ENCODE results near the gene SH3PXD2B. TPM values are rescaled to one million over a fixed set of nuclear protein-coding genes. Genes with fewer than 3 reads are reported as not detected.
"Not testable (repeated sequence)": the region's sequence is repeated elsewhere in the genome, so short reads cannot be mapped to it uniquely, and the experiment has no call there.

SH3PXD2B gene
- total and polyA plus RNA-seq, 10 donors, result 2.0 to 31.8 (median 9.9) TPM

DNA sequence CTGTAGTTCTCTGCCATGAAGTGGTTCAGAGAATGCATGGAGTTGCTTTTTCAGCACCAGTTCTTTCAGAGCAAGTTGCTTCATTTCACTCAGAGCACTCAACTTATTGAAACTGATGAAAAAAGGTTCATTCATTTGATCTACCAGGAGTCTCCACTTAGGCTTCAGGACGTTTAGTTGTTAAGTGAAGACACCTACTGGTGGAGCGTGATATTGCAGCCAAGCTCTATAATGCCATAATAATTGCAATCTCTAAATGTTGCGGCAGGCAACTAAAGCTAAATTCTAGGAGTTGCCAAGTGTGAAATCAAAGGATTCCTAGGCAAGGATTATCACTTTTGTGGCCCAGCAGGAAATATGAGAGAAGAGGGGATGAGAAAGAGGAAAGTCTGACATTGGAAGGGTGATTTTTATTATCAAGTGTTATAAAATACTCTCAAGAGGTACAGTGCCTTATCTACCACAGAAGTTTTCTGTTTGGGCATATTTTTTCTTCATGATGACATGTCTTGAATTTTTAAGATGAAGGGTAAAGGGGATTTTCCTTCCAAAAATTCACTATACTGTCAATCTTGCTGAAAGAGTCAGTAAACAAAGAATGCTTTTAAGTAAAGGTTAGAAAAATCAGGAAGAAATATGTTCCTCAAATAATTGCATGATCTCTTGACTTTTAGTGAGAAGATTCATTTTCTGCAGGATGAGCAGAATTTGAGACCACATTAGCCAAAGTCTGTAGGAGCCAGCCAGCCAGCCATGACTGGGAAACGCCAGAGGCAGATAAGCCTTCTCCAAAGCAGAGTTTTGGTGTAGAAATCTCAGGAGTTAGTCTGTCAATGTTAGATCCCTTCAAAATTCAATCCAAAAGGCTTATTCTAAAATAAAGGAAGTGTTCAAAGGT is 83.4 kb downstream of the SH3PXD2B start:
- intact Hi-C loops (cut with DNase I; ENCODE audit: low total_unique reads), result no loop called here
- WGBS, 5 donors, result 58 to 61% (median 59%) methylated on average over 4 of the region's 4 CpGs
- Histone ChIP-seq H3K4me1 (no peaks in the 10 kb centered on the region), H3K4me3 (no peak overlapping the region), H3K27me3 (replicated peaks in 1 of 7) (no peaks in the 10 kb centered on the region), H3K27ac (no peak overlapping the region), H3K9me3 (peaks cover 4 to 30% (median 19%) of the 10 kb centered on the region in 8 donors), H3K36me3 (no peaks in the 10 kb centered on the region)
- DNase-seq, result peak; percentile 36
- TF ChIP-seq POLR2AphosphoS5 (IDR thresholded peaks at IDR 0.05) (no peak), POLR2A (IDR thresholded peaks at IDR 0.05) (no peak)
- TF ChIP-seq, protein P1, sequence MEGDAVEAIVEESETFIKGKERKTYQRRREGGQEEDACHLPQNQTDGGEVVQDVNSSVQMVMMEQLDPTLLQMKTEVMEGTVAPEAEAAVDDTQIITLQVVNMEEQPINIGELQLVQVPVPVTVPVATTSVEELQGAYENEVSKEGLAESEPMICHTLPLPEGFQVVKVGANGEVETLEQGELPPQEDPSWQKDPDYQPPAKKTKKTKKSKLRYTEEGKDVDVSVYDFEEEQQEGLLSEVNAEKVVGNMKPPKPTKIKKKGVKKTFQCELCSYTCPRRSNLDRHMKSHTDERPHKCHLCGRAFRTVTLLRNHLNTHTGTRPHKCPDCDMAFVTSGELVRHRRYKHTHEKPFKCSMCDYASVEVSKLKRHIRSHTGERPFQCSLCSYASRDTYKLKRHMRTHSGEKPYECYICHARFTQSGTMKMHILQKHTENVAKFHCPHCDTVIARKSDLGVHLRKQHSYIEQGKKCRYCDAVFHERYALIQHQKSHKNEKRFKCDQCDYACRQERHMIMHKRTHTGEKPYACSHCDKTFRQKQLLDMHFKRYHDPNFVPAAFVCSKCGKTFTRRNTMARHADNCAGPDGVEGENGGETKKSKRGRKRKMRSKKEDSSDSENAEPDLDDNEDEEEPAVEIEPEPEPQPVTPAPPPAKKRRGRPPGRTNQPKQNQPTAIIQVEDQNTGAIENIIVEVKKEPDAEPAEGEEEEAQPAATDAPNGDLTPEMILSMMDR (IDR thresholded peaks at IDR 0.05 in 8 of 11, conservative IDR thresholded peaks at IDR 0.05 in 3 of 11), result peak in 10 of 11 experiments; percentile 9 to 69 (median 46)

DNA sequence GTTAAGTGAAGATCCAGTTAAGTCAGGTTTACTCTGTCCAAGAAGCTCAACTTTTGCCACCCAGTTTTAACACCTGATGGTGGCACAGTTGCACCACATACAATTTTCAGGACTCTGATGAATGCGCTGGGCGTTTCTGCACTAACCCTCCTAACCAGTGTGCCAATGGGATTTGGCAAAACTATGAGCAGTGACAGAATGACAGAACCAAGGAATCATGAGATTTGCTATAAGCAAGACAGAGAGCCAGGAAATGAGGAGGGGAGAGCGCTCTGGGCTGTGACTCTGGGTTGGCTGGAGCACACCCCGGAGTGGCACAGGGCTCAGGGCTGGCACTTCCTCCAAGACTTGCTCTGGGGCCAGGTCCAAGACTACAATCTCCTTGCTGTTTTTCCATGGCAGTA is 84.1 kb downstream of the SH3PXD2B start:
- 87 to 98% (median 95%) methylated on average over 4 of the region's 4 CpGs for WGBS, 5 donors

DNA sequence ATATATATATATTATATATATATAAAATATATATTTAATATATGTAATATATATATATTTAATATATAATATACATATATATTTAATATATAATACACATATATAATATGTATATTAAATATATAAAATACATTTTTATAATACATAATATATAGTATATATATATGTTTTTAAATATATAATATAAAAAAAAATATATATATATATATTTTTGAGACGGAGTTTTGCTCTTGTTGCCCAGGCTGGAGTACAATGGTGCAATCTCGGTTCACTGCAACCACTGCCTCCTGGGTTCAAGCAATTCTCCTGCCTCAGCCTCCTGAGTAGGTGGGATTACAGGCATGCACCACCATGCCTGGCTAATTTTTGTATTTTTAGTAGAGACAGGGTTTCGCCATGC is 85.6 kb downstream of the SH3PXD2B start:
- 95 to 100% (median 97%) methylated on average over 3 of the region's 3 CpGs for WGBS, 5 donors

More for the DNA sequence above, 84.1 kb downstream of the SH3PXD2B start:
- no peak for TF ChIP-seq POLR2A (IDR thresholded peaks at IDR 0.05)
- TF ChIP-seq POLR2AphosphoS5 (IDR thresholded peaks at IDR 0.05), result no peak
- TF ChIP-seq, protein P1 (IDR thresholded peaks at IDR 0.05 in 8 of 11, conservative IDR thresholded peaks at IDR 0.05 in 3 of 11), result no peak
- Histone ChIP-seq H3K36me3 (no peaks in the 10 kb centered on the region), H3K4me3 (no peak overlapping the region), H3K27me3 (replicated peaks in 1 of 7) (no peaks in the 10 kb centered on the region), H3K9me3 (peaks cover 4 to 30% (median 19%) of the 10 kb centered on the region in 8 donors), H3K4me1 (no peaks in the 10 kb centered on the region), H3K27ac (no peak overlapping the region)
- DNase-seq, result peak; percentile 32
- intact Hi-C loops (cut with DNase I; ENCODE audit: low total_unique reads), result no loop called here

DNA sequence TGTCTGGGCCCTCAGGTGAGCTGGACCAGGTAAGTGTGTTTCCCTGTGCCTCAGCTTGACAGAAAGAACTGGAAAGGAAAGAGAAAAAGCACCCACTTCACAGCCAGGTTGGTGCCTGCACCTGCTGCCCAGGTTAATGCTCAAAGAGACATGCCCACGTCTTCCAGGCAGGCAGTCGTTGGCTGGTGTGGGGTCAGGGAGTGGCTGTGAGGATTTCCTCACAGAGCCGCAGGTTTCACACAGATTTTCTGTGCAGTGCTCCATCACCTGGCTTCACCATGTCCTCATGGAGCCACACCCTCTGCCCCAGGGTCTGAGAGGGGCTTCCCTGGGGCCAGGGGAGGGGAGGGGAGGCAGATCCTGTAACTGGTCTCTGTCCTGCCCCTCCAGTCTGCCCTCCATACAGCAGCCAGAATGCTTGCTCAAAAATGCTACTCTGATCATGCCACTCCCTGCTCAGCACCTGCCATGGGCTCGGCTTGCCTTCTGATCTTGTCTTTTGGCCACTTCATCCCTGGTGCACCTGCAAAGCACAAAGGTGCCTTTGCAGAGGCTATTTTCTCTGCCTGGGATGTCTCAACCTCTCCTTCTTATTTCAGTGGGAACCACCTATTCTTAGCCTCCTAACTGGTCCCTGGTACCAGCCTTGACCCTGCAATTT is 88.2 kb downstream of the SH3PXD2B start:
- Histone ChIP-seq H3K27me3 (replicated peaks in 1 of 7) (no peaks in the 10 kb centered on the region), H3K36me3 (peaks cover 0 to 4% (median 0%) of the 10 kb centered on the region in 6 donors), H3K27ac (no peak overlapping the region), H3K4me3 (no peak overlapping the region), H3K4me1 (no peaks in the 10 kb centered on the region), H3K9me3 (peaks cover 0 to 15% (median 8%) of the 10 kb centered on the region in 8 donors)
- TF ChIP-seq POLR2A (IDR thresholded peaks at IDR 0.05) (no peak), POLR2AphosphoS5 (IDR thresholded peaks at IDR 0.05) (no peak)
- TF ChIP-seq, protein P1 (IDR thresholded peaks at IDR 0.05 in 8 of 11, conservative IDR thresholded peaks at IDR 0.05 in 3 of 11), result no peak
- intact Hi-C loops (cut with DNase I; ENCODE audit: low total_unique reads), result no loop called here
- no peak for DNase-seq
- WGBS, 5 donors, result 78 to 89% (median 85%) methylated on average over 4 of the region's 4 CpGs

More for the DNA sequence above, 85.6 kb downstream of the SH3PXD2B start:
- H3K4me3 ChIP-seq; H3K27ac ChIP-seq; intact Hi-C loops (cut with DNase I; ENCODE audit: low total_unique reads); H3K4me1 ChIP-seq; DNase-seq; H3K36me3 ChIP-seq; H3K27me3 ChIP-seq (replicated peaks in 1 of 7): not testable (repeated sequence)
- peaks cover 4 to 30% (median 19%) of the 10 kb centered on the region in 8 donors for H3K9me3 ChIP-seq
